K562 (cell line): ENCODE data around the gene NDUFAF2. TPM values are rescaled to one million over a fixed set of nuclear protein-coding genes. Genes with fewer than 3 reads are reported as not detected.

Source experiments
- BCLAF1 ChIP-seq, 2 experiments: fragments of 450-650 bp in 1 of 2; IDR thresholded peaks; 2 replicates each; pipeline ENCODE4 v1.6.1; 2011 to 2017; ENCODE audit warnings: low read depth in 2 of 2, antibody characterized with exemption in 1 of 2, borderline replicate concordance in 1 of 2, low read length in 1 of 2, mild to moderate bottlenecking in 1 of 2, mixed read lengths in 1 of 2; ENCODE audit not compliant: control insufficient read depth in 1 of 2
- HDAC3 ChIP-seq: fragments of 450-650 bp; IDR thresholded peaks from 2 replicates; pipeline ENCODE4 v1.6.1; 2018; ENCODE audit warnings: borderline replicate concordance, mild to moderate bottlenecking, moderate library complexity; ENCODE audit not compliant: partially characterized antibody
- MAFF ChIP-seq: IDR thresholded peaks from 2 replicates; pipeline ENCODE4 v1.6.1; 2012; ENCODE audit warnings: low read length, improper control_type of control experiment
- NFE2 ChIP-seq: IDR thresholded peaks from 2 replicates; pipeline ENCODE4 v1.6.1; 2014; ENCODE audit warnings: antibody characterized with exemption, low read depth
- NR4A1 ChIP-seq, 2 experiments: fragments of 250-450 bp in 1 of 2; fragments of 450-650 bp in 1 of 2; sonication (Bioruptor Pico) in 1 of 2; IDR thresholded peaks; 2 replicates each; pipeline versions ENCODE4 v1.4.0 to v1.6.1; 2016 to 2020; ENCODE audit warnings: mild to moderate bottlenecking in 2 of 2, missing compliant biosample characterization in 1 of 2, missing genetic modification characterization in 1 of 2, moderate library complexity in 1 of 2
- PRMT5 ChIP-seq: sonication (generic); formaldehyde crosslinking; IDR thresholded peaks from 2 replicates; pipeline ENCODE4 v1.5.0; 2020; ENCODE audit warnings: missing genetic modification reagents
- PYGO2 ChIP-seq: fragments of 450-650 bp; IDR thresholded peaks from 2 replicates; pipeline ENCODE4 v1.6.1; 2016; ENCODE audit warnings: mild to moderate bottlenecking, missing genetic modification characterization, moderate library complexity, missing compliant biosample characterization
- SETDB1 ChIP-seq: IDR thresholded peaks from one replicate; pipeline ENCODE4 v1.6.1; 2012; ENCODE audit warnings: low read length, control low read depth, inconsistent platforms
- TCF7L2 ChIP-seq: fragments of 150-350 bp; IDR thresholded peaks from 2 replicates; pipeline ENCODE4 v1.6.1; 2016; ENCODE audit warnings: low read depth, mild to moderate bottlenecking, low read length, moderate library complexity
- ZBTB7A ChIP-seq: IDR thresholded peaks from 2 replicates; pipeline ENCODE4 v1.6.1; 2011; ENCODE audit warnings: low read depth, mild to moderate bottlenecking, low read length, moderate library complexity, borderline replicate concordance; ENCODE audit not compliant: control insufficient read depth
- ZNF121 ChIP-seq: sonication (generic); formaldehyde crosslinking; conservative IDR thresholded peaks from 2 replicates; pipeline ENCODE4 v1.8.0; 2022; ENCODE audit warnings: missing genetic modification reagents
- polyA plus RNA-seq, 8 experiments: library from polyadenylated mRNA; depleted of rRNA in 4 of 8; stranded (reverse) in 5 of 8; unstranded in 3 of 8; fragments of >200 nt; fragmentation: Nextera tagmentation in 2 of 8; fragmentation: Illumina TruSeq in 1 of 8; extraction: Ambion mirVana in 2 of 8; extraction: Trizol in 1 of 8; gene quantifications; 2 replicates each; pipeline versions ENCODE4 v1.2.1 to v1.2.3, GENCODE V29; 2011 to 2014; ENCODE audit warnings: inconsistent platforms in 1 of 8, missing spikeins in 1 of 8
- total RNA-seq, 7 experiments: library from RNA; depleted of rRNA in 6 of 7; stranded (reverse); fragments of >200 nt in 6 of 7; fragmentation: Illumina TruSeq in 2 of 7; extraction: Trizol in 2 of 7; gene quantifications; 2 replicates each; pipeline versions ENCODE4 v1.2.1 to v1.2.3, GENCODE V29; 2011 to 2021; ENCODE audit warnings: low replicate concordance in 1 of 7
- TF ChIP-seq, protein P1 (sequence below): fragments of 250-450 bp; sonication (Bioruptor Pico); IDR thresholded peaks from 2 replicates; pipeline ENCODE4 v1.5.0; 2022; ENCODE audit warnings: mild to moderate bottlenecking
- TF ChIP-seq, protein P2 (sequence below): sonication (generic); formaldehyde crosslinking; IDR thresholded peaks from 2 replicates; pipeline ENCODE4 v1.8.1; 2023; ENCODE audit warnings: mild to moderate bottlenecking, missing genetic modification reagents
- TF ChIP-seq, protein P3 (sequence below), 2 experiments: IDR thresholded peaks; 2 replicates each; pipeline ENCODE4 v1.6.1; 2012; ENCODE audit warnings: improper control_type of control experiment in 2 of 2, low read depth in 2 of 2, low read length in 2 of 2, borderline replicate concordance in 1 of 2
- TF ChIP-seq, protein P4 (sequence below): fragments of 250-450 bp; sonication (Bioruptor Pico); IDR thresholded peaks from 2 replicates; pipeline ENCODE4 v1.8.0; 2021; ENCODE audit warnings: moderate library complexity, mild to moderate bottlenecking, inconsistent platforms

NDUFAF2 gene
- total and polyA plus RNA-seq, 9 of the 15 experiments (the other 6 are each of a cell fraction or from before 2014, with no cell fraction given): 56.0 to 155 (median 95.9) TPM

- TF ChIP-seq BCLAF1 (IDR thresholded peaks at IDR 0.05; ENCODE audit: borderline replicate concordance in 1 of 2, control insufficient read depth in 1 of 2, low read depth in 2 of 2, low read length in 1 of 2): no peak
- no peak for TF ChIP-seq PYGO2 (tag)
- TF ChIP-seq, protein P1, sequence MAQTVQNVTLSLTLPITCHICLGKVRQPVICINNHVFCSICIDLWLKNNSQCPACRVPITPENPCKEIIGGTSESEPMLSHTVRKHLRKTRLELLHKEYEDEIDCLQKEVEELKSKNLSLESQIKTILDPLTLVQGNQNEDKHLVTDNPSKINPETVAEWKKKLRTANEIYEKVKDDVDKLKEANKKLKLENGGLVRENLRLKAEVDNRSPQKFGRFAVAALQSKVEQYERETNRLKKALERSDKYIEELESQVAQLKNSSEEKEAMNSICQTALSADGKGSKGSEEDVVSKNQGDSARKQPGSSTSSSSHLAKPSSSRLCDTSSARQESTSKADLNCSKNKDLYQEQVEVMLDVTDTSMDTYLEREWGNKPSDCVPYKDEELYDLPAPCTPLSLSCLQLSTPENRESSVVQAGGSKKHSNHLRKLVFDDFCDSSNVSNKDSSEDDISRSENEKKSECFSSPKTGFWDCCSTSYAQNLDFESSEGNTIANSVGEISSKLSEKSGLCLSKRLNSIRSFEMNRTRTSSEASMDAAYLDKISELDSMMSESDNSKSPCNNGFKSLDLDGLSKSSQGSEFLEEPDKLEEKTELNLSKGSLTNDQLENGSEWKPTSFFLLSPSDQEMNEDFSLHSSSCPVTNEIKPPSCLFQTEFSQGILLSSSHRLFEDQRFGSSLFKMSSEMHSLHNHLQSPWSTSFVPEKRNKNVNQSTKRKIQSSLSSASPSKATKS (CRISPR knock-in tag): no peak
- TF ChIP-seq SETDB1: no peak
- TF ChIP-seq, protein P2, sequence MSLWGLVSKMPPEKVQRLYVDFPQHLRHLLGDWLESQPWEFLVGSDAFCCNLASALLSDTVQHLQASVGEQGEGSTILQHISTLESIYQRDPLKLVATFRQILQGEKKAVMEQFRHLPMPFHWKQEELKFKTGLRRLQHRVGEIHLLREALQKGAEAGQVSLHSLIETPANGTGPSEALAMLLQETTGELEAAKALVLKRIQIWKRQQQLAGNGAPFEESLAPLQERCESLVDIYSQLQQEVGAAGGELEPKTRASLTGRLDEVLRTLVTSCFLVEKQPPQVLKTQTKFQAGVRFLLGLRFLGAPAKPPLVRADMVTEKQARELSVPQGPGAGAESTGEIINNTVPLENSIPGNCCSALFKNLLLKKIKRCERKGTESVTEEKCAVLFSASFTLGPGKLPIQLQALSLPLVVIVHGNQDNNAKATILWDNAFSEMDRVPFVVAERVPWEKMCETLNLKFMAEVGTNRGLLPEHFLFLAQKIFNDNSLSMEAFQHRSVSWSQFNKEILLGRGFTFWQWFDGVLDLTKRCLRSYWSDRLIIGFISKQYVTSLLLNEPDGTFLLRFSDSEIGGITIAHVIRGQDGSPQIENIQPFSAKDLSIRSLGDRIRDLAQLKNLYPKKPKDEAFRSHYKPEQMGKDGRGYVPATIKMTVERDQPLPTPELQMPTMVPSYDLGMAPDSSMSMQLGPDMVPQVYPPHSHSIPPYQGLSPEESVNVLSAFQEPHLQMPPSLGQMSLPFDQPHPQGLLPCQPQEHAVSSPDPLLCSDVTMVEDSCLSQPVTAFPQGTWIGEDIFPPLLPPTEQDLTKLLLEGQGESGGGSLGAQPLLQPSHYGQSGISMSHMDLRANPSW (CRISPR knock-in tag): no peak
- no peak for TF ChIP-seq MAFF
- TF ChIP-seq NFE2: no peak; the same call in 1 of the 2 replicates
- peak; percentile 96 for TF ChIP-seq ZBTB7A
- TF ChIP-seq PRMT5 (CRISPR knock-in tag): no peak
- no peak for TF ChIP-seq NR4A1 (CRISPR knock-in tag; IDR thresholded peaks at IDR 0.05)
- no peak; the same call in 1 of the 2 replicates for TF ChIP-seq NR4A1 (tag; IDR thresholded peaks at IDR 0.05)
- TF ChIP-seq HDAC3: no peak
- no peak for TF ChIP-seq ZNF121 (CRISPR knock-in tag)
- TF ChIP-seq, protein P3, sequence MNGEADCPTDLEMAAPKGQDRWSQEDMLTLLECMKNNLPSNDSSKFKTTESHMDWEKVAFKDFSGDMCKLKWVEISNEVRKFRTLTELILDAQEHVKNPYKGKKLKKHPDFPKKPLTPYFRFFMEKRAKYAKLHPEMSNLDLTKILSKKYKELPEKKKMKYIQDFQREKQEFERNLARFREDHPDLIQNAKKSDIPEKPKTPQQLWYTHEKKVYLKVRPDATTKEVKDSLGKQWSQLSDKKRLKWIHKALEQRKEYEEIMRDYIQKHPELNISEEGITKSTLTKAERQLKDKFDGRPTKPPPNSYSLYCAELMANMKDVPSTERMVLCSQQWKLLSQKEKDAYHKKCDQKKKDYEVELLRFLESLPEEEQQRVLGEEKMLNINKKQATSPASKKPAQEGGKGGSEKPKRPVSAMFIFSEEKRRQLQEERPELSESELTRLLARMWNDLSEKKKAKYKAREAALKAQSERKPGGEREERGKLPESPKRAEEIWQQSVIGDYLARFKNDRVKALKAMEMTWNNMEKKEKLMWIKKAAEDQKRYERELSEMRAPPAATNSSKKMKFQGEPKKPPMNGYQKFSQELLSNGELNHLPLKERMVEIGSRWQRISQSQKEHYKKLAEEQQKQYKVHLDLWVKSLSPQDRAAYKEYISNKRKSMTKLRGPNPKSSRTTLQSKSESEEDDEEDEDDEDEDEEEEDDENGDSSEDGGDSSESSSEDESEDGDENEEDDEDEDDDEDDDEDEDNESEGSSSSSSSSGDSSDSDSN (IDR thresholded peaks at IDR 0.05; ENCODE audit: borderline replicate concordance in 1 of 2, low read depth in 2 of 2, low read length in 2 of 2): peak; percentile 51 to 75; a peak in 3 of 4 replicates
- TF ChIP-seq, protein P4, sequence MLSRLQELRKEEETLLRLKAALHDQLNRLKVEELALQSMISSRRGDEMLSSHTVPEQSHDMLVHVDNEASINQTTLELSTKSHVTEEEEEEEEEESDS (CRISPR knock-in tag): no peak
- no peak for TF ChIP-seq TCF7L2
Measured at GRCh38 chr5:61162010-61162831, 217.2 kb downstream of the NDUFAF2 start, which contains the start of gene SMIM15 (continued).
